Panc1 (cell line): ENCODE data around the gene ZNF575. TPM values are rescaled to one million over a fixed set of nuclear protein-coding genes. Genes with fewer than 3 reads are reported as not detected.

ENCODE experiments used
- ATAC-seq: fragments of 200-7000 bp; cut with Tn5 transposase; 2 replicates; pipeline ENCODE4 v1.9.1; 2020; ENCODE audit warnings: mild to moderate bottlenecking, moderate library complexity
- BruUV-seq: library from RNA; stranded (reverse); fragments of 400-500 nt; replicated peaks from 2 replicates; lab custom pipeline; 2021; lab: Mats Ljungman, UMichigan
- CTCF ChIA-PET: fragments of 300-600 bp; sonication (Branson Sonifier 250); formaldehyde crosslinking; loops from one replicate; lab custom pipeline; 2022; ENCODE audit warnings: antibody characterized with exemption; lab: Charles Lee
- POLR2A ChIA-PET: fragments of 300-600 bp; sonication (Branson Sonifier 250); formaldehyde crosslinking; loops from one replicate; lab custom pipeline; 2022; ENCODE audit warnings: antibody characterized with exemption; lab: Charles Lee
- DNase-seq: peaks from one replicate; pipeline ENCODE4 v3.0.0-alpha.2; 2010; ENCODE audit warnings: low read depth, low spot score
- H3K27ac ChIP-seq: 2 replicates; pipeline ENCODE4 v1.5.1; 2011; ENCODE audit warnings: mild to moderate bottlenecking, low read length, inconsistent platforms
- H3K27me3 ChIP-seq: fragments of 200-500 bp; sonication (Bioruptor generic); 2 replicates; pipeline ENCODE4 v1.6.0; 2014; ENCODE audit warnings: low read length, inconsistent platforms; ENCODE audit not compliant: control insufficient read depth, insufficient read depth
- H3K36me3 ChIP-seq: fragments of 200-500 bp; sonication (Bioruptor generic); 2 replicates; pipeline ENCODE4 v1.5.1; 2014; ENCODE audit warnings: inconsistent platforms, mild to moderate bottlenecking, low read length, moderate library complexity; ENCODE audit not compliant: control insufficient read depth, insufficient read depth
- H3K4me1 ChIP-seq: 2 replicates; pipeline ENCODE4 v1.5.1; 2011; ENCODE audit warnings: inconsistent platforms, mild to moderate bottlenecking, low read length, moderate library complexity; ENCODE audit not compliant: control insufficient read depth, insufficient read depth
- H3K4me3 ChIP-seq, 2 experiments: 2 replicates each; pipeline ENCODE4 v1.5.1; 2011 to 2012; ENCODE audit warnings: low read depth in 2 of 2, low read length in 2 of 2, mild to moderate bottlenecking in 2 of 2, inconsistent platforms in 1 of 2, moderate library complexity in 1 of 2
- H3K9me3 ChIP-seq: fragments of 200-500 bp; sonication (Bioruptor generic); 2 replicates; pipeline ENCODE4 v1.5.1; 2014; ENCODE audit warnings: low read depth, mild to moderate bottlenecking, inconsistent platforms, low read length, moderate library complexity; ENCODE audit not compliant: control insufficient read depth, insufficient read depth
- POLR2AphosphoS5 ChIP-seq: IDR thresholded peaks from 2 replicates; pipeline ENCODE4 v1.6.1; 2012; ENCODE audit warnings: mild to moderate bottlenecking, low read depth, low read length, moderate library complexity
- SIN3A ChIP-seq: IDR thresholded peaks from 2 replicates; pipeline ENCODE4 v1.6.1; 2012; ENCODE audit warnings: low read depth, mild to moderate bottlenecking, low read length, moderate library complexity, borderline replicate concordance; ENCODE audit not compliant: insufficient read depth
- TCF7L2 ChIP-seq: IDR thresholded peaks from 2 replicates; pipeline ENCODE4 v1.6.1; 2011; ENCODE audit warnings: mild to moderate bottlenecking, low read depth, low read length, inconsistent platforms
- in situ Hi-C: cut with HindIII; loops from 2 replicates; pipeline ENCODE4 v1.10.0; 2016; ENCODE audit warnings: low sequenced_read_pairs, low pct_unique_long_range_greater_than_20kb
- intact Hi-C: fragments of 100-400 bp; cut with micrococcal nuclease; formaldehyde crosslinking; loops from one replicate; pipeline ENCODE4 v1.10.0; 2022; ENCODE audit not compliant: unreplicated experiment
- total RNA-seq: library from RNA; stranded (reverse); gene quantifications from one replicate; pipeline ENCODE4 v1.2.1, GENCODE V29; 2021; ENCODE audit not compliant: unreplicated experiment
- TF ChIP-seq, protein P1 (sequence below): fragments of 450-650 bp; IDR thresholded peaks from 2 replicates; pipeline ENCODE4 v1.5.1; 2017; ENCODE audit warnings: mild to moderate bottlenecking
- TF ChIP-seq, protein P2 (sequence below), 2 experiments: IDR thresholded peaks; 2 replicates each; pipeline ENCODE4 v1.6.1; 2011 to 2012; ENCODE audit warnings: low read depth in 2 of 2, control low read depth in 1 of 2, low read length in 1 of 2, mild to moderate bottlenecking in 1 of 2, moderate library complexity in 1 of 2; ENCODE audit not compliant: insufficient read depth in 1 of 2

The ZNF575 gene
- total RNA-seq, 1 experiment from 2014 or later: 1.9 TPM

DNA sequence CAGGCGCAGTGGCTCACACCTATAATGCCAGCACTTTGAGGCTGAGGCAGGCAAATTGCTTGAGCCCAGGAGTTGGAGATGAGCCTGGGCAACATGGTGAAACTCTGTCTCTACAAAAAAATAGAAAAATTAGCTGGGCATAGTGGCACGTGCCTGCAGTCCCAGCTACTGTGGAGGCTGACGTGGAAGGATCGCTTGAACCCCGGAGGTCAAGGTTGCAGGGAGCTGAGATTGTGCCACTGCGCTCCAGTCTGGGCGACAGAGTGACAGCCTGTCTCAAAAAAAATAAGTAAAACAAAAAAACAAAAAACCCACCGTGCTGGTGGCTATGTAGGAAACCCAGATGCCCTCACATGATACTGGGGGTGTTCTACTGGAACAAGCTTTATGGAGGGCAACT, 44.8 kb upstream of the ZNF575 start:
- DNase-seq (no peak), ATAC-seq (no peak)
- in situ Hi-C loops (no loop called here), intact Hi-C loops (no loop called here)
- no peak overlapping the region for H3K27ac ChIP-seq
- ChIA-PET CTCF (no interaction called here), POLR2A (no interaction called here)
- no TSS peak for BruUV-seq
- TF ChIP-seq SIN3A (no peak), POLR2AphosphoS5 (no peak), TCF7L2 (no peak)
- TF ChIP-seq, protein P1, sequence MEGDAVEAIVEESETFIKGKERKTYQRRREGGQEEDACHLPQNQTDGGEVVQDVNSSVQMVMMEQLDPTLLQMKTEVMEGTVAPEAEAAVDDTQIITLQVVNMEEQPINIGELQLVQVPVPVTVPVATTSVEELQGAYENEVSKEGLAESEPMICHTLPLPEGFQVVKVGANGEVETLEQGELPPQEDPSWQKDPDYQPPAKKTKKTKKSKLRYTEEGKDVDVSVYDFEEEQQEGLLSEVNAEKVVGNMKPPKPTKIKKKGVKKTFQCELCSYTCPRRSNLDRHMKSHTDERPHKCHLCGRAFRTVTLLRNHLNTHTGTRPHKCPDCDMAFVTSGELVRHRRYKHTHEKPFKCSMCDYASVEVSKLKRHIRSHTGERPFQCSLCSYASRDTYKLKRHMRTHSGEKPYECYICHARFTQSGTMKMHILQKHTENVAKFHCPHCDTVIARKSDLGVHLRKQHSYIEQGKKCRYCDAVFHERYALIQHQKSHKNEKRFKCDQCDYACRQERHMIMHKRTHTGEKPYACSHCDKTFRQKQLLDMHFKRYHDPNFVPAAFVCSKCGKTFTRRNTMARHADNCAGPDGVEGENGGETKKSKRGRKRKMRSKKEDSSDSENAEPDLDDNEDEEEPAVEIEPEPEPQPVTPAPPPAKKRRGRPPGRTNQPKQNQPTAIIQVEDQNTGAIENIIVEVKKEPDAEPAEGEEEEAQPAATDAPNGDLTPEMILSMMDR: no peak
- TF ChIP-seq, protein P2, sequence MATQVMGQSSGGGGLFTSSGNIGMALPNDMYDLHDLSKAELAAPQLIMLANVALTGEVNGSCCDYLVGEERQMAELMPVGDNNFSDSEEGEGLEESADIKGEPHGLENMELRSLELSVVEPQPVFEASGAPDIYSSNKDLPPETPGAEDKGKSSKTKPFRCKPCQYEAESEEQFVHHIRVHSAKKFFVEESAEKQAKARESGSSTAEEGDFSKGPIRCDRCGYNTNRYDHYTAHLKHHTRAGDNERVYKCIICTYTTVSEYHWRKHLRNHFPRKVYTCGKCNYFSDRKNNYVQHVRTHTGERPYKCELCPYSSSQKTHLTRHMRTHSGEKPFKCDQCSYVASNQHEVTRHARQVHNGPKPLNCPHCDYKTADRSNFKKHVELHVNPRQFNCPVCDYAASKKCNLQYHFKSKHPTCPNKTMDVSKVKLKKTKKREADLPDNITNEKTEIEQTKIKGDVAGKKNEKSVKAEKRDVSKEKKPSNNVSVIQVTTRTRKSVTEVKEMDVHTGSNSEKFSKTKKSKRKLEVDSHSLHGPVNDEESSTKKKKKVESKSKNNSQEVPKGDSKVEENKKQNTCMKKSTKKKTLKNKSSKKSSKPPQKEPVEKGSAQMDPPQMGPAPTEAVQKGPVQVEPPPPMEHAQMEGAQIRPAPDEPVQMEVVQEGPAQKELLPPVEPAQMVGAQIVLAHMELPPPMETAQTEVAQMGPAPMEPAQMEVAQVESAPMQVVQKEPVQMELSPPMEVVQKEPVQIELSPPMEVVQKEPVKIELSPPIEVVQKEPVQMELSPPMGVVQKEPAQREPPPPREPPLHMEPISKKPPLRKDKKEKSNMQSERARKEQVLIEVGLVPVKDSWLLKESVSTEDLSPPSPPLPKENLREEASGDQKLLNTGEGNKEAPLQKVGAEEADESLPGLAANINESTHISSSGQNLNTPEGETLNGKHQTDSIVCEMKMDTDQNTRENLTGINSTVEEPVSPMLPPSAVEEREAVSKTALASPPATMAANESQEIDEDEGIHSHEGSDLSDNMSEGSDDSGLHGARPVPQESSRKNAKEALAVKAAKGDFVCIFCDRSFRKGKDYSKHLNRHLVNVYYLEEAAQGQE (IDR thresholded peaks at IDR 0.05; ENCODE audit: insufficient read depth in 1 of 2, low read depth in 2 of 2, low read length in 1 of 2): no peak
- H3K4me1 ChIP-seq: no peaks in the 10 kb centered on the region
- no peaks in the 10 kb centered on the region for H3K27me3 ChIP-seq
- H3K36me3 ChIP-seq: no peaks in the 10 kb centered on the region
- no peak overlapping the region for H3K4me3 ChIP-seq
- no peaks in the 10 kb centered on the region for H3K9me3 ChIP-seq

DNA sequence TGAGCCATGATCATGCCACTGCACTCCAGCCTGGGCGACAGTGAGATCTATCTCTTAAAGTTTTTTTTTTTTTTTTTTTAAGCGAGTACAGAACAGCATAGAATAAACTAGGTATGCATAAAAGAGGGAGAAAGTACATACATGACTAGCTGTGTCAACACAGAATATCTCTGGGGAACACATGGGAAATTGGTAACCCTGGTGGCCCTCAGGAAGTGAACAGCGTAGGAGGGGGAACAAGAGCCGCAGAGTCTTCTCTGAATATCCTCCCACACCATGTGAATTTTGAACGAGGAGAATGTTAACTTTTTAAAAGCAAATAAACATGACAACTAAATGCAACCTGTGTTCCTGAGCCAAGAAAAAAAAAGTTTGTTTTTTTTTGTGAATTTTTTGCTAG, 43.7 kb upstream of the ZNF575 start:
- BruUV-seq: no TSS peak
- POLR2A ChIA-PET: no interaction called here
- no peak for DNase-seq

DNA sequence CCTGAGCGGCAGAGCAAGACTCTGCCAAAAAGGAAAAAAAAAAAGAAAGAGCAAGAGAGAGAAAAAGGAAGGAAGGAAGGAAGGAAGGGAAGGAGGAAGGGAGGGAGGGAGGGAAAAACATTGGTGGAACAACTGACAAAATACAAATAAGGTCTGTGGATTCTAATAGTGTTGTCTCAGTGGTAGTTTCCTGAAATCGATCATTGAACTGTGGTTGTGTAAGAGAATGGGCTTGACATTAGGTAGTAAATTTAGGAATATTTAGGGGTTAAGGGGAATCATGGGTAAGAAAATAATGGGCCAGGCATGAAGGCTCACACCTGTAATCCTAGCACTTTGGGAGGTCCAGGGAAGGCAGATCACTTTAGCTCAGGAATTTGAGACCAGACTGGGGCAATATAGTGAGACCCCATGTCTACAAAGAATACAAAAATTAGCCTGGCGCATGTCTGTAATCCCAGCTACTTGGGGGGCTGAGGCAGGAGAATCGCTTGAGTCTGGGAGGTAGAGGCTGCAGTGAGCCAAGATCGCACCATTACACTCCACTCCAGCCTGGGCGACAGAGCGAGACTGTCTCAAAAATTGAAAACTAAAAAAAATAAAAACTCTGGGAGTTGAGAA, 42.9 kb upstream of the ZNF575 start:
- intact Hi-C loops (no loop called here), in situ Hi-C loops (no loop called here)
- no TSS peak for BruUV-seq
- no peaks in the 10 kb centered on the region for H3K4me1 ChIP-seq
- H3K9me3 ChIP-seq: no peaks in the 10 kb centered on the region
- TF ChIP-seq POLR2AphosphoS5: no peak
- TF ChIP-seq, protein P2 (IDR thresholded peaks at IDR 0.05; ENCODE audit: insufficient read depth in 1 of 2, low read depth in 2 of 2, low read length in 1 of 2): no peak
- TF ChIP-seq, protein P1: no peak
- no peak for TF ChIP-seq SIN3A
- TF ChIP-seq TCF7L2: no peak
- no peak overlapping the region for H3K27ac ChIP-seq
- POLR2A ChIA-PET: no interaction called here
- CTCF ChIA-PET: no interaction called here
- no peaks in the 10 kb centered on the region for H3K36me3 ChIP-seq
- ATAC-seq: no peak
- no peak for DNase-seq
- H3K4me3 ChIP-seq: no peak overlapping the region
- H3K27me3 ChIP-seq: no peaks in the 10 kb centered on the region

More for the DNA sequence above, 43.7 kb upstream of the ZNF575 start:
- Histone ChIP-seq H3K27ac (no peak overlapping the region), H3K9me3 (no peaks in the 10 kb centered on the region), H3K36me3 (no peaks in the 10 kb centered on the region), H3K4me1 (no peaks in the 10 kb centered on the region), H3K27me3 (no peaks in the 10 kb centered on the region), H3K4me3 (no peak overlapping the region)
- CTCF ChIA-PET: no interaction called here
- TF ChIP-seq SIN3A: no peak
- no peak for TF ChIP-seq POLR2AphosphoS5
- no peak for ATAC-seq
- in situ Hi-C loops (no loop called here), intact Hi-C loops (no loop called here)
